H9 (cell line): ENCODE results near the gene PARP2. TPM values are rescaled to one million over a fixed set of nuclear protein-coding genes. Genes with fewer than 3 reads are reported as not detected.

Experiments
- DNase-seq: peaks from one replicate; pipeline ENCODE4 v3.0.0-alpha.2; 2017
- H2AFZ ChIP-seq: one replicate; pipeline ENCODE4 v1.6.1; 2013; ENCODE audit warnings: mild to moderate bottlenecking, low read length, control low read depth, moderate library complexity
- H2AK5ac ChIP-seq: 2 replicates; pipeline ENCODE4 v1.6.1; 2013; ENCODE audit warnings: low read length, control low read depth, mixed read lengths; ENCODE audit not compliant: insufficient read length
- H2BK120ac ChIP-seq: one replicate; pipeline ENCODE4 v1.6.1; 2013; ENCODE audit warnings: low read depth, mild to moderate bottlenecking, low read length, control low read depth, inconsistent platforms; ENCODE audit not compliant: poor library complexity, severe bottlenecking
- H2BK12ac ChIP-seq: 2 replicates; pipeline ENCODE4 v1.6.1; 2013; ENCODE audit warnings: low read length, control low read depth, mixed read lengths, low read depth; ENCODE audit not compliant: insufficient read length
- H2BK15ac ChIP-seq: 2 replicates; pipeline ENCODE4 v1.6.1; 2013; ENCODE audit warnings: low read depth, low read length, control low read depth
- H2BK20ac ChIP-seq: one replicate; pipeline ENCODE4 v1.6.1; 2013; ENCODE audit warnings: low read depth, mild to moderate bottlenecking, low read length, control low read depth, inconsistent platforms; ENCODE audit not compliant: poor library complexity, severe bottlenecking
- H2BK5ac ChIP-seq: 2 replicates; pipeline ENCODE4 v1.6.1; 2013; ENCODE audit warnings: low read length, control low read depth, mixed read lengths; ENCODE audit not compliant: insufficient read length
- H3K14ac ChIP-seq: 2 replicates; pipeline ENCODE4 v1.6.1; 2013; ENCODE audit warnings: low read length, control low read depth; ENCODE audit not compliant: insufficient read depth
- H3K18ac ChIP-seq: 2 replicates; pipeline ENCODE4 v1.6.1; 2013; ENCODE audit warnings: low read depth, mild to moderate bottlenecking, mixed read lengths, low read length, control low read depth; ENCODE audit not compliant: insufficient read length
- H3K23ac ChIP-seq: 2 replicates; pipeline ENCODE4 v1.6.1; 2013; ENCODE audit warnings: low read length, control low read depth, mixed read lengths, low read depth; ENCODE audit not compliant: insufficient read length
- H3K23me2 ChIP-seq: 2 replicates; pipeline ENCODE4 v1.6.1; 2013; ENCODE audit warnings: low read depth, mild to moderate bottlenecking, mixed read lengths, low read length, control low read depth; ENCODE audit not compliant: insufficient read length, poor library complexity, severe bottlenecking
- H3K27ac ChIP-seq: 2 replicates; pipeline ENCODE4 v1.5.1; 2013; ENCODE audit warnings: low read length, control low read depth, mixed read lengths, low read depth; ENCODE audit not compliant: insufficient read length
- H3K27me3 ChIP-seq: 2 replicates; pipeline ENCODE4 v1.6.1; 2013; ENCODE audit warnings: low read length, control low read depth, inconsistent platforms; ENCODE audit not compliant: insufficient read depth
- H3K4ac ChIP-seq: 2 replicates; pipeline ENCODE4 v1.6.1; 2013; ENCODE audit warnings: low read depth, mild to moderate bottlenecking, control low read depth, inconsistent platforms, low read length, moderate library complexity
- H3K4me1 ChIP-seq: 2 replicates; pipeline ENCODE4 v1.6.1; 2013; ENCODE audit warnings: low read length, control low read depth, inconsistent platforms; ENCODE audit not compliant: insufficient read depth
- H3K4me2 ChIP-seq: 2 replicates; pipeline ENCODE4 v1.6.1; 2013; ENCODE audit warnings: low read length, control low read depth, mixed read lengths; ENCODE audit not compliant: insufficient read length, insufficient read depth
- H3K56ac ChIP-seq: 2 replicates; pipeline ENCODE4 v1.6.1; 2013; ENCODE audit warnings: low read depth, mild to moderate bottlenecking, mixed read lengths, low read length, control low read depth; ENCODE audit not compliant: insufficient read length
- H3K79me1 ChIP-seq: 2 replicates; pipeline ENCODE4 v1.6.1; 2013; ENCODE audit warnings: low read depth, mild to moderate bottlenecking, moderate library complexity, low read length, control low read depth, inconsistent platforms; ENCODE audit not compliant: insufficient read depth, poor library complexity, severe bottlenecking
- H3K79me2 ChIP-seq: 2 replicates; pipeline ENCODE4 v1.6.1; 2013; ENCODE audit warnings: low read length, control low read depth, inconsistent platforms; ENCODE audit not compliant: insufficient read depth
- H3K9ac ChIP-seq: 2 replicates; pipeline ENCODE4 v1.6.1; 2013; ENCODE audit warnings: low read length, control low read depth, mixed read lengths; ENCODE audit not compliant: insufficient read length; ENCODE audit errors: extremely low read depth
- H3K9me3 ChIP-seq: one replicate; pipeline ENCODE4 v1.6.1; 2013; ENCODE audit warnings: low read depth, low read length, inconsistent platforms; ENCODE audit not compliant: control insufficient read depth
- H3T11ph ChIP-seq: one replicate; pipeline ENCODE4 v1.6.1; 2013; ENCODE audit warnings: mild to moderate bottlenecking, low read length, control low read depth, inconsistent platforms
- H4K20me1 ChIP-seq: one replicate; pipeline ENCODE4 v1.6.1; 2013; ENCODE audit not compliant: control insufficient read depth, insufficient read length, insufficient read depth
- H4K5ac ChIP-seq: 2 replicates; pipeline ENCODE4 v1.6.1; 2013; ENCODE audit warnings: low read depth, mild to moderate bottlenecking, mixed read lengths, low read length, control low read depth; ENCODE audit not compliant: insufficient read length
- H4K8ac ChIP-seq: replicated peaks from 2 replicates; pipeline ENCODE4 v1.6.1; 2013; ENCODE audit warnings: low read length, control low read depth, mixed read lengths, low read depth; ENCODE audit not compliant: insufficient read length
- H4K91ac ChIP-seq: 2 replicates; pipeline ENCODE4 v1.6.1; 2013; ENCODE audit warnings: low read depth, mild to moderate bottlenecking, moderate library complexity, mixed read lengths, low read length, control low read depth; ENCODE audit not compliant: insufficient read length
- H3K27ac Mint-ChIP-seq, 3 experiments: 2 replicates in 2 of 3; 3 replicates in 1 of 3; pipeline ENCODE4 v1.8.0; 2020 to 2021; ENCODE audit warnings: mixed read lengths in 3 of 3, mild to moderate bottlenecking in 1 of 3, moderate library complexity in 1 of 3
- H3K27me3 Mint-ChIP-seq: 2 replicates; pipeline ENCODE4 v1.8.0; 2021; ENCODE audit warnings: low read depth, mild to moderate bottlenecking, moderate library complexity, mixed read lengths
- H3K36me3 Mint-ChIP-seq, 3 experiments: 2 replicates in 2 of 3; 3 replicates in 1 of 3; pipeline ENCODE4 v1.8.0; 2020 to 2021; ENCODE audit warnings: low read depth in 3 of 3, mixed read lengths in 3 of 3; ENCODE audit not compliant: insufficient read depth in 1 of 3
- H3K4me1 Mint-ChIP-seq, 2 experiments: 2 replicates each; pipeline ENCODE4 v1.8.0; 2020; ENCODE audit warnings: mixed read lengths in 2 of 2
- H3K4me3 Mint-ChIP-seq, 2 experiments: 2 replicates in 1 of 2; 3 replicates in 1 of 2; pipeline ENCODE4 v1.8.0; 2020 to 2021; ENCODE audit warnings: mild to moderate bottlenecking in 2 of 2, mixed read lengths in 2 of 2, moderate library complexity in 1 of 2
- H3K9me3 Mint-ChIP-seq, 2 experiments: 2 replicates in 1 of 2; 3 replicates in 1 of 2; pipeline ENCODE4 v1.8.0; 2020; ENCODE audit warnings: mild to moderate bottlenecking in 2 of 2, mixed read lengths in 2 of 2, moderate library complexity in 1 of 2
- CTCF ChIP-seq: fragments of 200-600 bp; sonication (generic); conservative IDR thresholded peaks from 3 replicates; pipeline ENCODE4 v1.8.0; 2021; ENCODE audit warnings: antibody characterized with exemption, mild to moderate bottlenecking
- WGBS: extraction: QIAGEN DNeasy Blood & Tissue Kit; methylation state at CpG from one replicate; pipeline ENCODE4 v1.1.7; 2013; ENCODE audit warnings: missing lambda C conversion rate, low lambda C conversion rate, mixed read lengths; ENCODE audit not compliant: insufficient read length; ENCODE audit errors: extremely low coverage; 5-methylcytosine and 5-hydroxymethylcytosine counted together
- total RNA-seq: library from RNA; stranded (reverse); gene quantifications from 2 replicates; pipeline ENCODE4 v1.2.1, GENCODE V29; 2021

Gene PARP2
- total RNA-seq, 1 experiment from 2014 or later, result 25.4 TPM

GRCh38 chr14:20314026-20314425 lies 29.4 kb upstream of the PARP2 start:
- Histone ChIP-seq H2BK120ac (no peak overlapping the region), H2AFZ (no peak overlapping the region), H3K79me1 (peaks cover 4% of the 10 kb centered on the region), H3T11ph (no peak overlapping the region), H3K9ac (no peak overlapping the region), H4K20me1 (no peaks in the 10 kb centered on the region), H3K9me3 (no peaks in the 10 kb centered on the region), H3K14ac (no peak overlapping the region), H3K27me3 (no peaks in the 10 kb centered on the region), H4K91ac (no peak overlapping the region), H2BK5ac (no peak overlapping the region), H3K56ac (no peak overlapping the region), H3K27ac (no peak overlapping the region), H3K79me2 (no peaks in the 10 kb centered on the region), H3K4me1 (no peaks in the 10 kb centered on the region), H4K5ac (no peak overlapping the region), H2AK5ac (no peak overlapping the region), H2BK20ac (no peak overlapping the region), H3K23me2 (no peaks in the 10 kb centered on the region), H3K23ac (no peak overlapping the region), H3K18ac (no peak overlapping the region), H2BK12ac (no peak overlapping the region), H2BK15ac (no peak overlapping the region), H4K8ac (no peak overlapping the region), H3K4ac (no peak overlapping the region), H3K4me2 (no peak overlapping the region)
- no CpG with 5 or more reads among the region's 2 CpGs for WGBS
- peaks cover 64 to 74% (median 73%) of the 10 kb centered on the region in 3 experiments; a peak in 6 of 7 replicates for H3K36me3 Mint-ChIP-seq
- H3K27ac Mint-ChIP-seq, result peak overlapping the region in 1 of 3 experiments; percentile 68; a peak in 1 of 7 replicates
- H3K27me3 Mint-ChIP-seq, result no peaks in the 10 kb centered on the region
- H3K4me3 Mint-ChIP-seq, result no peak overlapping the region
- peaks cover 0 to 3% of the 10 kb centered on the region in 2 experiments; a peak in 2 of 5 replicates for H3K9me3 Mint-ChIP-seq
- no peak for DNase-seq
- no peak for TF ChIP-seq CTCF
- no peaks in the 10 kb centered on the region for H3K4me1 Mint-ChIP-seq
